Cardiac fibroblast (primary cell): ENCODE measurements around the gene TRIB2.

ENCODE experiments used
- DNase-seq, 2 donors: peaks; one replicate each; pipeline versions ENCODE4 v3.0.0 to v3.0.0-alpha.2; 2010; ENCODE audit warnings: low read depth in 2 of 2
- H3K4me3 ChIP-seq, 2 donors: replicated peaks in 1 of 2; 1 replicate in 1 of 2; 2 replicates in 1 of 2; pipeline ENCODE4 v1.5.1; 2011; ENCODE audit warnings: low read depth in 2 of 2, low read length in 2 of 2, mild to moderate bottlenecking in 2 of 2, moderate library complexity in 1 of 2
- TF ChIP-seq, protein P1 (sequence below): IDR thresholded peaks from one replicate; pipeline ENCODE4 v1.5.1; 2011; ENCODE audit warnings: low read depth, mild to moderate bottlenecking, low read length, inconsistent platforms

The TRIB2 gene

DNA sequence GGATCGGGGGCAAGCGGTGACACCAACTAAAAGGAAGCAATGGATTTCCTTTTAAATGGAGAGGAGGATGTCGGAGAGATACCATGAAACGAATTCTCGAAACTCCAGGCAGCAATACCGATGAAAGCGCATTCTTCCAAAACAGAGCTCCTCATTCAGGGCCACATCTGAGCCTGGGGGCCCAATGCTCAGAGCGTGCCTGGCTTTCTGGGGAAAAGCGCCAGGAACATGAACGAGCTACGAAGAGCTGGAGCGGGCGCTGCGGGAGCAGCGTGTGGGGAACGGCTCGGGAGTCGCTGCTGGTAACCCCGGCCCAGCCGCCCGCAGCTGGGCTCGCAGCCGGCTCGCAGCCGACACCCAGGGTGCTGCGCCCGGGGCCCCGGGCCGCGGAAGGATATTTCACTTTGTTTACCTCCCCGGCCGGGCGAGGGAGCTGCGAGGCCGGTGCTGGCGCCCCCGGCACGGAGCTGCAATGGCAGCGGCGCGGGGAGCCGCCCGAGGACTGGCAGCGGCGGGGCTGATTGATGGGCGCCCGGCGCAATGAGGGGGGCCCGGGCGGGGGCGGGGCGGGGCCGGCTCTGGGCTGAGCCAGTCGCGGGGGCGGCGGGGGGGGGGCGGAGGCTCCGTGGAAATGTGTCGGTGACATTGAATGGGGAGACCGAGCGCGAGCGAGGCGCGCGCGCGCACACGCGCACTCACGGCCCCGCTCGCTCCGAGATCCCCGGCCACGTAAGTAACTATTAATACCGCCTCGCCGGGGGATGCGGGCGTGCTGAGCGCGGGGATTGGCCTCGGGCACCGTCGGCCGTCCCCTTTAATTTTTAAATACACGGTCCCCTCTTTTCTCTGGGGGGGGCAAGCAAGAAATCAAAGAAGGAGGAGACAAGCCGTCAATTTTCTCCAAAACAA is at the start of gene TRIB2:
TSS of gene TRIB2 (plus strand) at position 655 of the 909 bp plus-strand sequence. CDS start 1,372 bp downstream, outside the sequence.
- peak within 1 kb of the TSS; percentile 83 to 88 for H3K4me3 ChIP-seq
- peak; percentile 88 to 96 for DNase-seq
- TF ChIP-seq, protein P1, sequence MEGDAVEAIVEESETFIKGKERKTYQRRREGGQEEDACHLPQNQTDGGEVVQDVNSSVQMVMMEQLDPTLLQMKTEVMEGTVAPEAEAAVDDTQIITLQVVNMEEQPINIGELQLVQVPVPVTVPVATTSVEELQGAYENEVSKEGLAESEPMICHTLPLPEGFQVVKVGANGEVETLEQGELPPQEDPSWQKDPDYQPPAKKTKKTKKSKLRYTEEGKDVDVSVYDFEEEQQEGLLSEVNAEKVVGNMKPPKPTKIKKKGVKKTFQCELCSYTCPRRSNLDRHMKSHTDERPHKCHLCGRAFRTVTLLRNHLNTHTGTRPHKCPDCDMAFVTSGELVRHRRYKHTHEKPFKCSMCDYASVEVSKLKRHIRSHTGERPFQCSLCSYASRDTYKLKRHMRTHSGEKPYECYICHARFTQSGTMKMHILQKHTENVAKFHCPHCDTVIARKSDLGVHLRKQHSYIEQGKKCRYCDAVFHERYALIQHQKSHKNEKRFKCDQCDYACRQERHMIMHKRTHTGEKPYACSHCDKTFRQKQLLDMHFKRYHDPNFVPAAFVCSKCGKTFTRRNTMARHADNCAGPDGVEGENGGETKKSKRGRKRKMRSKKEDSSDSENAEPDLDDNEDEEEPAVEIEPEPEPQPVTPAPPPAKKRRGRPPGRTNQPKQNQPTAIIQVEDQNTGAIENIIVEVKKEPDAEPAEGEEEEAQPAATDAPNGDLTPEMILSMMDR, result no peak

DNA sequence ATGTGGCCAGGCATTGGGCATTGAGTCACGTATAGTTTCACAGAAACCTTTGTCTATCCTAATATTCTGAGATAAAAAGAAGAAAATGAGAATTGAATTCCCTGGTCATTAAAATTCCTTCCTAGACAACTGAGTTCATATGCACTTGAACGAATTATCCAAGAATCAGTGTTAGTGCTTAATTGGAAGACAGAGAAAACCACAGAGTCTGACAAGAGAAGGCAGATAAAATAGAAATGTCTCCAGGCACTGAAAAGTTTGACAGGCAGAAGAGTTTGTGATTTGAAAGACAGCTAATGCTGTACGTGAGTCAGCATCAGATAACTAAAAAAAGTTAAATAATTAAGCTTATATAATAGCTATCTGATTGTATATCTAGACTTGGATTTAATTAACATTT is 47.7 kb upstream of the TRIB2 start:
- DNase-seq, result no peak
- TF ChIP-seq, protein P1, result no peak
- no peak overlapping the region for H3K4me3 ChIP-seq

DNA sequence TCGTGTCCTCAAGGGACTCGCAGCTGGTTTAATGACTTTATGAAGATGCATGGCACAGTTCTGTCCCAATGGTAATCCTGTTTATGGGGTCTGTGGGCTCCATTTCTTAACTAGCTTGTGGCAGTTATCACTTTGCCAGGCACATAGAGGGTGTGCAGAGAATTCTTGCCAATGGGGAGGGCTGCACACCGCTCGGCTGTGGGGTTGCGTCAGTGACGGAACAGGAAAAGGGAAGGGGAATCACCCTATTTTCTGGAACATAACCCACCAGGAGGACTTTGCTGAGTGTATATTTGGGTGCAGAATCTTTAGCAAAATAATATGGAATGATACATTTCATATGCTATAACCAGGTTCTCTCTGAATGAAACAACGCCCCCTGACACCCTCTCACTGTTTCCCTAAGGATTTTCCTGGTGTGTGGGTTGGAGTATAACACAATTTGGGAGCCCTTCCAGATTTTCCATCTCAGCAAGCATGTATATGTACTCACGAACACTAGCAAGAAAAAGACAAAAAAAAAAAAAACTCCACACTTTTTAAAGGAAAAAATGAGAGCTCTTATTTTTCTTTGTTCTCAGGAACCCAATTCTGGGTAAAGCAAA is 43.9 kb upstream of the TRIB2 start:
- TF ChIP-seq, protein P1, result no peak
- no peak for DNase-seq
- H3K4me3 ChIP-seq, result no peak overlapping the region

DNA sequence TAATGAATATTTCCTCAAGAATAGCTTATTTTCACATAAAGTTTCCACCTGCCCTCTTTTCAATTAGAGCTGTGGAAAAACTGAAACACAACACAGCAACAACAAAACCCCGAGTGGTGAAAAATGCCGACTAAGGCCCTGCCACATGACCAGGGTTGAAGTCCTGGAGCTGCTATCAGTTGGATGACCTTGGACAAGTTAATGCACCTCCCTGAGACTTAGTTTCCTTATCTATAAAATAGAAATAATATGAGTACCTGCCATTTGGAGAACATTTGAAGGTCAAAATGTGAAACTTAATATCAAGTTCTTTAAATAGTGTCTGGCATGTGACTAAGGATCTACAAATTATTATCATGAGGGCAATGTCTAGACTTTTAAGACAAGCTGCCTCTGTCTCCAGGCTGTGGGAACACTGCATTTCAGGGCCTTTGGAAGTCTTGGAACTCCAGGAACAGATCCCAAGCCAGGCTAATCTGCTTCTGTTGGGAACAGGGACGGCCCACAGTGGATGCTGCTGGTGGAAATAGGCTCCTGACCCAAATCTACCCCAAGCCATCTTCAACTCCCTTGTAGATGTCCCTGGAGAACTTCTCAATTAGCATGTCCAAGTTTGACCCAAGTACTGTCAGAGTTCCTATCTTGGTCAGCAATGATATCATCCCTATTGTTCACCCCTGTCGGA is 42.0 kb upstream of the TRIB2 start:
- no peak for DNase-seq
- no peak overlapping the region for H3K4me3 ChIP-seq
- TF ChIP-seq, protein P1, result no peak

DNA sequence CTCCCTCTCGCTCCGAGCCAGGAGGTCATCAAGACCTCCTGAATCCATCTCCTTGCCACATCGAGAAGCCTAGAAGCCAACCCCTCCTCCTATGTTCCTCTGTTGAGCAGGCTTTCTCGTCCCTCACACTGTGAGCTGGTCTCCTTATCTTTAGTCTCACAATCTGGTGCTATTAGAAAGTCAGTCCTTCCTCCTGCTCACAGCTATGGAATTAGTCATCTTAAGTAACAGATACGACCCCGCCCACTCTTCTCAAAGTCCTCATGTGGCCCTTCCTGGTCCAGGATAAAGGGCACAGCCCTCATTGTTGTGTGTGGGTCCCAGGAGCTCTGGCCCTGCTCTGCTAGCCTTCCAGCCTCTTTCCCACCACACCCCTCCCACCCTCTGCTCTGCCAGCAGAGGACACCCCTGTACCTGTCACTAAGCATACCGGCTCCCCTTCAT is 41.4 kb upstream of the TRIB2 start:
- H3K4me3 ChIP-seq, result no peak overlapping the region
- TF ChIP-seq, protein P1, result no peak
- DNase-seq, result peak; percentile 54 to 72

DNA sequence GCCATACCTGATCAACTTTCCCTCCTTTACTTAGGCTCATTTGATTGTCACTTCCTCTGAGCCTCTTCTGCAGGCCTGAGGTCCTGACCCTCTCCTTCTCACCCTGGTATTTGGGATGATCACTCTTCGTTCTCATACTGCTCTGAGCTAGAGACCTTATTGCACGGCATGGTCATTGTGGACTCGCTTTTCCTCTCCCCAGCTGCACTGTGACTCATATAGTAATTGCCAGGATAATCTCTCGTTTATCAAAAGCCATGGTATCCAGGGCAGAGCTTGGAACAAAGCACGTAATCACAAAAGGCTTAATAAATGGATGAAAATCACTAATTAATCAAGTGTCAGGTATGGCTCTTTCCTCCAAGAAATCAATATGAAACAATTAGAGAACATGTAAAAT is 40.9 kb upstream of the TRIB2 start:
- DNase-seq, result peak; percentile 21 to 36
- H3K4me3 ChIP-seq, result no peak overlapping the region
- TF ChIP-seq, protein P1, result no peak
